Measurements from ENCODE around the gene CTBP2.
"Not testable (repeated sequence)": the region's sequence is repeated elsewhere in the genome, so short reads cannot be mapped to it uniquely, and the experiment has no call there.

The CTBP2 gene

GRCh38 chr10:125082881-125083575 lies 77.3 kb downstream of the CTBP2 start:
- no peak for DNase-seq

- not testable (repeated sequence) for DNase-seq
These were observed 77.9 kb downstream of the CTBP2 start for GRCh38 chr10:125082471-125082870.

GRCh38 chr10:125081931-125082330 lies 78.4 kb downstream of the CTBP2 start:
- no peak for DNase-seq

- no peak for DNase-seq
These were observed 79.4 kb downstream of the CTBP2 start for GRCh38 chr10:125080984-125081383.

- no peak for DNase-seq
These were observed 80.1 kb downstream of the CTBP2 start for GRCh38 chr10:125080296-125080695.

DNA sequence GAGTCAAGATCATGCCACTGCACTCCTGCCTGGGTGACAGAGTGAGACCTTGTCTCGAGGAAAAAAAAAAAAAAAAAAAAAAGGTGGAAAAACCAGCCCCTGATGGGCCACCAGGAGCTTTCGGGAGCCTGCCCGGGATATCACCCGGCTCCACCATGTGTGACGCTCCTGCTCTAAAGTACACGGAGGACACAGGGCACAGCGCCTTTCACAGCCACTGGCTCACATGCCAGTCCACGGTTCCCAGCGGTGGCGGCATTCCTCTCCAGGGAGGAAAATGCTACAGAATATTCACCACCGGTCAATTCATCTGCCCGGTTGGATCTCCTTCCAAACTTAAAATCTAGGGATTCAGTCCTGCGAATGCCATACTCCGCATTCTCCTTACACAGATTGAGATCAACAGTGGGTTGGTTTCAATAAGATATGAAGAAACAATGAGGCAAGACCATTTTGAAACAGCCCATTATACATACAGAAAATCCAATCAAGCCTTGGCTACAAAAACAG lies 81.2 kb downstream of the CTBP2 start:
- DNase-seq: no peak

- no peak for DNase-seq
These were observed 83.3 kb downstream of the CTBP2 start for GRCh38 chr10:125076891-125077541.

GRCh38 chr10:125076121-125076825 lies 84.1 kb downstream of the CTBP2 start:
- DNase-seq: no peak

- DNase-seq: no peak
These were observed 86.4 kb downstream of the CTBP2 start for GRCh38 chr10:125073996-125074395.

GRCh38 chr10:125072794-125073193 lies 87.6 kb downstream of the CTBP2 start:
- DNase-seq: no peak

DNA sequence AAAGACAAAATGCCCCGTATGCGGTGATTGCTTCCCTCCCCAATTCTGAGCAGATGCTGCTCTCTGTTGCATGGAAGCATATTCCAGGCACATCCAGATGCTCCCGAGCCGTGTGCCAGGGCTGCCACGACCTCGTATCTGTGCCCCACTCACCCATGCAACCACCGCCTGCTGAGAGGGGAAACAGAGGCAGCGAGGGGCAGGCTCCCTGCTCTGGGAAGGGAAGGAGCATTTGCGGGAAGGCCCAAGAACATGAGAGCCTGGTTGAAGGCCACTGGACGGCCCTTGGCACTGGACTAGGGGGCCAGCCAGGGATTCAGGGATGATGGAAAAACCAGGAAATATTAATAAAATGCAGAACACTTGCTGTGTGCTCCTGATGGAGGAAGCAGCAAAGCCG lies 89.4 kb downstream of the CTBP2 start:
- no peak for DNase-seq

DNA sequence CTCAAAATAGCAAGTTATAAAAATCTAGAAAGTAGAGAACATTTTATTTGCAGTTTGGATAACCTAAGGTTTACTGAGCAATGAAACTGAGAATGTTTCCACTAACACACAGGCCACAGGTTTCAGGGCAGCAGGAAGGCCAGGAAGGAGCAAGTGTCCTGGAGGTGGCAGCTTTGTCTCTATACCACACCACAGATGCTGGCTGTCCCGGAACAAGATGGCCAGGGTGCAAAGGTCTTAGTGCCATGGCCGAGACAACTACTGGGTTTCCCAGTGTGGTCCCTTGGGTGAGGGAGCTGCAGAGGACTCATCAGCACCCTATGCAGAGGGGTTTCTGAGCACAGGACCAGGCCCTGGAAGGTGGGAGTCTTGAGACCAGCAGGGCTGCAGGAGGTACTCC lies 92.0 kb downstream of the CTBP2 start:
- no peak for DNase-seq

GRCh38 chr10:125067764-125068163 lies 92.6 kb downstream of the CTBP2 start:
- DNase-seq: no peak

DNA sequence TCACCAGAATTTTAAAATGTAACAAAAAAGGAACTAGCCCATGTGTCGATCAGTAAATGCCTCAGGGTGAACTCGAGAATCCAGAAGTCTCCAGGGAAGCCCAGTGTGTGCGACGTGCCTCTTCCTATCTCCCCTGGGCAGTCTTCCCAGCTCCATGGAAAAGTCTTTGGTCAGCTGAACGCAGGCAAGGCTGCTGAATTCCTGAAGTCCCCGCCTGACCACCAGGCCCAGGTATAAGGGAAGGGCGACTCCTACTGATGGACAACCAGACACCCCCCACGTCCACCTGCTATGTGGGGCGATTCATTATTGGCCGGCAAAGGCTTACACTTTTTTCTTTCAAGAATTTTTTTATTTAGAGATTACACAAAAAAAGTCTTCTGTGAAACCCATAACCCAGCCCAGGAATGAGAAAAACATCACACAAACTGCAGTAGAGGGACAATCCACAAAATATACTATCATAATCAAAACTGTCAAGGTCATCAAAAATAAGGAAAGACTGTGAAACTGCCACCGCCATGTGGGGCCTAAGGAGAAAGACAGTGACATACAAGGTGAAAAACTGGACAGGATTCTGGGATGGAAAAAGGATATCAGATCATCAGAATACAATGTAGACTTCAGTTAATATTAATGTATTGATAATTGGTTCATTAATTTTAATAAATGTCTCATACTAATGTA lies 93.5 kb downstream of the CTBP2 start:
- no peak for DNase-seq

- DNase-seq: no peak
These were observed 95.5 kb downstream of the CTBP2 start for GRCh38 chr10:125064681-125065492.

DNA sequence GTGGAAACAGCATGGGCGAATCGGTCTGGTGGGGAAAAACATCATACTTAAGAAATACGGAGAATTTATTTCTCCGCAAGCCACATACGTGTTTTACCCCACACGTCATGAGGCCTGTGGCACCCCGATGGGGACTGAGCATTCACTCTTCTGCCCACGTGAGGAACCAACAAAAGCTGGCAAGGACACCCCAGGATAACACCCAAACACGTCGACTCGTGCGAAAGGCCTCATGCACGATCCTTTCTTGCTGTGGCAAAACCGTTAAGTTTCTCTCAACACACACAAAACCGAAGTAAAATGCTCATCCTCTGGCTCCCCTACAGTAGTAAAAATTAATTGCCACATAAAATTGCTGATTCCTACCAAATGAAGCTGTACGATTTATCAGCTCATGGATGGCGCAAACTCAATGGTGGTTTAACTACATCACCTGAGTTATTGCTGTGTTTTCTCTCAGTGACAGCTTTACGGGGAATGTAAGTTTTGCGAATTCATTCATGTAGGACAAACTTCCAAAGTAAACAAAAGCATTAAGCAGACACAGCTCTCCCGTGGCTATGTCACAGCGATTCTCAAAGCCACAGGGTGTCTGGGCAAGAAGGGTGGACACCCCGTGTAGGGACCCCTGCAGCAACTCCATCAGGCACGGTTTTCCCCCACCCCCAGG lies 97.0 kb downstream of the CTBP2 start:
- DNase-seq: no peak

DNA sequence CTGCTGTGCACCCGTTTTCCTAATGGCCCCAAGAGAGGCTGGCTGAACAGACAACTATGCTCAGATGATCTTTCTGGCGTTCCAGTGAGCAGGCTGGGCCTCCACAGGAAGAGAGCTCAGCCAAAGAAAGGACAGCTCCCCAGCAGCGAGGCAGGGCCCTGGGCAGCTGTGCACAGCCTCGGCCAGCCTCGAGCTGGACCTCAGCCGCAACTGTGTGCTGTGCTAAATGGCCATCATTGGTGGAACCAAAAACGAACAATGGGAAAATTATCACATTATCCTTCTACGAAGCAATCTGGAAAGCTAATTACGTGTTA lies 97.5 kb downstream of the CTBP2 start:
- no peak for DNase-seq

GRCh38 chr10:125062227-125062913 lies 98.0 kb downstream of the CTBP2 start:
- no peak for DNase-seq

DNA sequence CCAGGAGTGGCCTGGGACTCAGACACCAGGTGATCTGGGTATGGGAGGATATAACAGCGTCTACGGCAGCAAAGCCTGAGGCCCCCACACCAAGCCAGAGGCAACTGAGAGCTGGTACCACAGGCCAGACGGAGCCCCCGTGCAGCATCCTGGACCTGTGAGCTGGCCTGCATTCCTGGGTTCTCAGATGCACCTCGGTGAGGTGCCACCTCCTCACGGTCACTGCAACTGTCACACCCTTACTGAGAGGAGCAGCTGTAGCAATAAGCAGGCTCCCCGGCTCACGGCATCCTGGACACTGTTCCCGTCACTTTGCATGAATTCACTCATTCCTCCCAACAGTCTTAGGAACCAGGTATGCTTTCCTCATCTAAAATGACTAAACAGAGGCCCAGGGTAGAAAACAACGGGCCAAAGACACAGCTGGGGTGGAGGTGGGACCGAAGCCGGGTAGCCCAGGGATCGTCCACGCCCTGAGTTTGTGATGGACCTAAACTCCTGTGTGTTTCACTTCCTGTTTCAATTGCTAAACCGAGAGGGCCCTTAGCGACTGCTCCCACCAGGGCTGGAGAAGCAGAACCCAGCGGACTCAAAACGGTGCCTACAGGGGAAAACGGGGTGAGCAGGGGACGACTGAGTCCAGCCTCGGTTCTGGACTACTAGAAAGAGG lies 98.7 kb downstream of the CTBP2 start:
- no peak for DNase-seq

- peak; percentile 40 for DNase-seq
These were observed 99.4 kb downstream of the CTBP2 start for GRCh38 chr10:125060826-125061556.

All from activated gamma-delta T cell treated with Interleukin-2 at 50 U/mL for 16 hours (primary cell).